AG10803 (cell line): ENCODE results near the gene TSHZ1.

Source experiments
- DNase-seq: peaks from one replicate; pipeline ENCODE4 v3.0.0; 2010; ENCODE audit warnings: low read depth
- H3K4me3 ChIP-seq: 2 replicates; pipeline ENCODE4 v1.5.1; 2011; ENCODE audit warnings: mild to moderate bottlenecking, low read length, control low read depth
- TF ChIP-seq, protein P1 (sequence below): conservative IDR thresholded peaks from 2 replicates; pipeline ENCODE4 v1.5.1; 2011; ENCODE audit warnings: mild to moderate bottlenecking, low read length, control low read depth, inconsistent platforms

The TSHZ1 gene

DNA sequence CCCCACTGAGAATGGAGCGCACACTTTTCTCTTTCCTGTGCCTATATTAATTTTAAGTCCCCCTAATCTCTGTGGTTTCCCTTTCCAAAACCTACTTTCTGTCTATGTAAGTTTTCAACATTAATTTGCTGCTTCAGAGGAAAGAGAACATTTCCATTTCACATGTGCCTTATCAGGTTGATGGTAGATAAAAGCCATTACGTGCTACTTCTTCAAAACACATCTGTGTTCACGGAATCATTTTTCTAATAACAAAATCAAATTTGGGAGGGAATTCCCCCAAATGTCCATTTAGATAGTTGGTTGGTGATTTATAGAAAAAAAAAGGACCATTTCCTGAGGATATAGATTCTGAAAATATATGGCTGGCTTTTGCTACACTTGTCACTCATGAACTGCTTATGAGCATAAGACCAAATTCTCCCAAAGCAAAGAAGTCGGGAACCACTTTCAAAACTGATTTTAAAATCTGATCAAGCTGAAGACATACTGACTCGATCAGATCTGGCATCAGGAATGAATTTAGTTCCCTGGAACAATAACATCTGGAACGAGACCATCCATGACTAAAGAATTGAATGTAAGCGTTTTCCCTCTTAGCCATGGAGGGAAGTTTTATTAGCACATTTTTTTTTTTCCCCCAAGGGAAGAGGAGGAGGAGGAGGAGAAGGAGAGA is 9.9 kb upstream of the TSHZ1 start:
- peak; percentile 53 for DNase-seq
- TF ChIP-seq, protein P1, sequence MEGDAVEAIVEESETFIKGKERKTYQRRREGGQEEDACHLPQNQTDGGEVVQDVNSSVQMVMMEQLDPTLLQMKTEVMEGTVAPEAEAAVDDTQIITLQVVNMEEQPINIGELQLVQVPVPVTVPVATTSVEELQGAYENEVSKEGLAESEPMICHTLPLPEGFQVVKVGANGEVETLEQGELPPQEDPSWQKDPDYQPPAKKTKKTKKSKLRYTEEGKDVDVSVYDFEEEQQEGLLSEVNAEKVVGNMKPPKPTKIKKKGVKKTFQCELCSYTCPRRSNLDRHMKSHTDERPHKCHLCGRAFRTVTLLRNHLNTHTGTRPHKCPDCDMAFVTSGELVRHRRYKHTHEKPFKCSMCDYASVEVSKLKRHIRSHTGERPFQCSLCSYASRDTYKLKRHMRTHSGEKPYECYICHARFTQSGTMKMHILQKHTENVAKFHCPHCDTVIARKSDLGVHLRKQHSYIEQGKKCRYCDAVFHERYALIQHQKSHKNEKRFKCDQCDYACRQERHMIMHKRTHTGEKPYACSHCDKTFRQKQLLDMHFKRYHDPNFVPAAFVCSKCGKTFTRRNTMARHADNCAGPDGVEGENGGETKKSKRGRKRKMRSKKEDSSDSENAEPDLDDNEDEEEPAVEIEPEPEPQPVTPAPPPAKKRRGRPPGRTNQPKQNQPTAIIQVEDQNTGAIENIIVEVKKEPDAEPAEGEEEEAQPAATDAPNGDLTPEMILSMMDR: no peak
- H3K4me3 ChIP-seq: no peak overlapping the region

GRCh38 chr18:75201282-75202270 is 9.0 kb upstream of the TSHZ1 start:
- TF ChIP-seq, protein P1: no peak
- no peak overlapping the region for H3K4me3 ChIP-seq
- DNase-seq: no peak

GRCh38 chr18:75202696-75203365 is 7.8 kb upstream of the TSHZ1 start:
- DNase-seq: no peak
- H3K4me3 ChIP-seq: peak overlapping the region; percentile 39
- TF ChIP-seq, protein P1: no peak

GRCh38 chr18:75203416-75204268 is 7.0 kb upstream of the TSHZ1 start:
- no peak for DNase-seq
- TF ChIP-seq, protein P1: no peak
- peak overlapping the region; percentile 39 for H3K4me3 ChIP-seq

DNA sequence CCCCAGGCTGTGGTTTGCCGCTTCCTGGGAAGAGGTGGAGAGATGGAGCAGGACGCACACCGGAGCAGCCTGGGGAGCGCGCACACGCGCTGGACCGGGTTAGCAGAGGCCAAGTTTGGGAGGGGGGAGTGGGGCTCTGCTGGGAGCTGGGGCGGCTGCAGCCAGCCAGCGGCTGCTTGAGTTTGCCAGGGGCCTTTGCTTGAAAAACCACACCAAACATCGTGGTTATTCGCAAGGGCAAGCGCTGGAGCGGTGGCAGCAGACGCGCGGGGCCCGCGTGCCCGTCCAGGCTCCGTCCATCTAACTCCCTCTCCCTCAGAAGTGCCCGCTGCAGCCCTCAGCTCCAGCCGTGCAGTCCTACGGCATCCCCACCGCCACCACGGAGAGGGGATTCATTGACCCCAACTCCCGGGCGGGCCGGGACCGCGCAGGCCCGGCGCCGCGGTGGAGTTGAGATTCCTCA is 6.3 kb upstream of the TSHZ1 start:
- TF ChIP-seq, protein P1: no peak
- DNase-seq: no peak
- peak overlapping the region; percentile 39 for H3K4me3 ChIP-seq
